ENCODE results near the gene MTSS2.

The MTSS2 gene

DNA sequence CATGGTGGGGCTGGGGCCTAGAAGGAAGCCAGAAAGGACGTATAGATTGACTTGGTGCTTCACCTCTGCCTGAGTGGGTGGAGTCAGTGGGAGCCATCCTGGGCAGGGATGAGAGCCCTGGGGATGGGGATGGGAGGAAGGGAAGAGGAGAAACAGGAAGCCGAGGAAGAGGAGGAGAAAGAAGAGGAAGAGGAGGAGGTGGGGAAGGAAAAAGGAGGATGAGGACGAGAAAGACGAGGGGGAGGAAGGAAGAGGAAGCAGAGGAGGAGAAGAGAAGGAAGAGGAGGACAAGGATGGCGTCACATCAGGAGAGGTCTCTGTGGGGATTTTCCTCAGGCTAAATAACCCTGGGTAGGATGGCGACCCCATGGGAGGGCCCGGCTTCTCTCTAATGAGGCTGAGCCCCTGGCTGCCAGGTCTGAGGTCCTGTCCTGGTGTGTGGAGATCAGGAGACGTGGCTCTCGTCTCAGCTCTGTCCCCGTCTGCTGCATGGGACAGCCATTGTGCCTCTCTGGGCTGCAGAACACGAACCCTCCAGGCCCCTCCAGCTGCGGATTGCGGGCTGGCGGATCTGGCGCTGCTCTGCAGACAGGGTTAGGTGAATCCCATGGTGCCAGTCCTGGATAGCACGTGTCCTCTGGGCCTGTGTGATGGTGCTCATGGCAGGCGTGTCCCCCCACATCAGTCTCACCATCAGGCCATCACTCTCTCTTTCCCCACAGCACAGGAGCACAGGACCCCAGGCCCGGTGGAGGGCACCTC lies 35.5 kb upstream of the MTSS2 start:
- TF ChIP-seq, protein P1, sequence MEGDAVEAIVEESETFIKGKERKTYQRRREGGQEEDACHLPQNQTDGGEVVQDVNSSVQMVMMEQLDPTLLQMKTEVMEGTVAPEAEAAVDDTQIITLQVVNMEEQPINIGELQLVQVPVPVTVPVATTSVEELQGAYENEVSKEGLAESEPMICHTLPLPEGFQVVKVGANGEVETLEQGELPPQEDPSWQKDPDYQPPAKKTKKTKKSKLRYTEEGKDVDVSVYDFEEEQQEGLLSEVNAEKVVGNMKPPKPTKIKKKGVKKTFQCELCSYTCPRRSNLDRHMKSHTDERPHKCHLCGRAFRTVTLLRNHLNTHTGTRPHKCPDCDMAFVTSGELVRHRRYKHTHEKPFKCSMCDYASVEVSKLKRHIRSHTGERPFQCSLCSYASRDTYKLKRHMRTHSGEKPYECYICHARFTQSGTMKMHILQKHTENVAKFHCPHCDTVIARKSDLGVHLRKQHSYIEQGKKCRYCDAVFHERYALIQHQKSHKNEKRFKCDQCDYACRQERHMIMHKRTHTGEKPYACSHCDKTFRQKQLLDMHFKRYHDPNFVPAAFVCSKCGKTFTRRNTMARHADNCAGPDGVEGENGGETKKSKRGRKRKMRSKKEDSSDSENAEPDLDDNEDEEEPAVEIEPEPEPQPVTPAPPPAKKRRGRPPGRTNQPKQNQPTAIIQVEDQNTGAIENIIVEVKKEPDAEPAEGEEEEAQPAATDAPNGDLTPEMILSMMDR (IDR thresholded peaks at IDR 0.05; ENCODE audit: insufficient read depth, low read depth, low read length, missing control alignments) = no peak
- no peak for DNase-seq (ENCODE audit: low read depth)
- H3K4me3 ChIP-seq (ENCODE audit: low read depth, low read length) = no peak overlapping the region

DNA sequence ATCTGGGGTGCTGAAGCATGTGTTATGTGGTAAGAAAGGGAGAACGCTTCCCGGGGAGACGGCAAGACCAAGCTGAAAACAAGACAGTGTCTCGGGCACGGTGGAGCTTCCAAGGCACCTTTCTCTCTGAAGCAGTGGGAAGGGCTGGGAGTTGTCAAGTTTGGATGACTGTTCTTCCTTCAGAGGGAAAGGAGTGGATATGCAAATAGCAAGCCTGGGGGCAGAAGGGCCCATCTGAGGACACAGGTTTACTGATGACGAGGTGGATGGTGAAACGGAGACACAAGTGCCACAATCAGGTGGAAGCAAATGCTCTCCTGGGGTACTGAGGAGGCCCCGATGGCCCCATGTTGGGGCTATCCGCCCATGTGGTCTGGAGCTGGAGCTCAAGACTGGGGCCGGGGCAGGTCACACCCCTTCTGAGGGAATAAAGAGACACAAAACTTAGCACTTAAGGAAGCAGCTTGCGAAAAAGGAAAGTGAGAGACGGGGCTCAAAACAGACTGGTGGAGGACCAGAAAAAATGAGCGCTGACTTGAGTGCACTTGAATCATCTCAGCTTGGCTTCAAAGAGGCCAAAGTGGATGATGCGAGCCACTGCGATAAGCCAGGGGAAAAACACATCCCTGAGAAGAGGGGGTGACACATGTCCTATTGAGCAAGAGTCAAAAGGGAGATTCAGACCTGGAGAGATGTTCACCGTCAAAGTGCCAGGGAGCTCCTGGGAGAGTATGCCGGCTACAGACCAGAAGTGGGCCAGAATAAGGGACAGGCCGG lies 34.8 kb upstream of the MTSS2 start:
- TF ChIP-seq, protein P1 (IDR thresholded peaks at IDR 0.05; ENCODE audit: insufficient read depth, low read depth, low read length, missing control alignments) = no peak
- H3K4me3 ChIP-seq (ENCODE audit: low read depth, low read length) = no peak overlapping the region
- no peak for DNase-seq (ENCODE audit: low read depth)

DNA sequence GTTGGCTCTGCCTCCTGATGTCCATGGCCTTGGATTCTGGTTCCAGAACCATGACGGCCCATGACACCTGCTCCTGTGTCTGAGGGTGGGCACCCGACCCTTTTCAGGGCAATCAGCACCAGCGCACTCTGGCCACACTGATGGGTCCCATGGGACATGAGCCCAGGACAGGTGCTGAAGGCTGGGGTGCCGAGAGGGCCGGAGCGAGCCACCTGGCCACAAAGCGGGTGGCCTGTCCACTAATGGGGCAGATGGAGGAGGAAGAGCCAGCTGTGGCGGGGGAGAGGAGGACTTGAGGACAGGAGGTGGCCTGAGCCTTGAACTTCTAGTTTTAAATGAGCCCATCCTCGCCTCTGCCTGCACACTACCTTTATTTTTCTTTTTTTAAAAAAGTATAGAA lies 31.2 kb upstream of the MTSS2 start:
- no peak overlapping the region for H3K4me3 ChIP-seq (ENCODE audit: low read depth, low read length)
- TF ChIP-seq, protein P1 (IDR thresholded peaks at IDR 0.05; ENCODE audit: insufficient read depth, low read depth, low read length, missing control alignments) = no peak
- DNase-seq (ENCODE audit: low read depth) = no peak

DNA sequence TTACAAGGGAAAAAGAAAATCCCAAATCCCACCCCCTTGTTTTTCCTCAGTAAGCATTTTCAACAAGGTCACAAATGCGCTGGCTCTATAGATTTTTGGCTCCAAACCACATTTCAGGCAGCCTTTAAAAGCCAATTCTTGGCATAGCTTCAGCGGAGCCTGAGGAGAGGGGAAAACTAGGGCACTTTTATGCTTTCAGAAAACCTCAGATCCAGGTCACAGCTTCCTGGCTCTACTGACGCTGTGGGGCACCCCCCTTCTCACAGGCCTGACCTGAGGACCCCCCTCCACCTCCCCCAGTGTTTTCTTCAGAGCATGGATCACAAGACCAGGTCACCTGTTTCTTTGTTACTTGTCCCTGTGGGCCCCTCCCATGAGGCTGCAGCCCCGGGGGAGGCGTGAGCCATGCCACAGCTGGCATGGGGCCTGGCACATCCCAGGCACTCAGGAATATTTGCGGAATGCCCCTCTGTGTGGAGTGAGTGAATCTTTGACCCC lies 30.1 kb upstream of the MTSS2 start:
- no peak overlapping the region for H3K4me3 ChIP-seq (ENCODE audit: low read depth, low read length)
- no peak for DNase-seq (ENCODE audit: low read depth)
- TF ChIP-seq, protein P1 (IDR thresholded peaks at IDR 0.05; ENCODE audit: insufficient read depth, low read depth, low read length, missing control alignments) = no peak

DNA sequence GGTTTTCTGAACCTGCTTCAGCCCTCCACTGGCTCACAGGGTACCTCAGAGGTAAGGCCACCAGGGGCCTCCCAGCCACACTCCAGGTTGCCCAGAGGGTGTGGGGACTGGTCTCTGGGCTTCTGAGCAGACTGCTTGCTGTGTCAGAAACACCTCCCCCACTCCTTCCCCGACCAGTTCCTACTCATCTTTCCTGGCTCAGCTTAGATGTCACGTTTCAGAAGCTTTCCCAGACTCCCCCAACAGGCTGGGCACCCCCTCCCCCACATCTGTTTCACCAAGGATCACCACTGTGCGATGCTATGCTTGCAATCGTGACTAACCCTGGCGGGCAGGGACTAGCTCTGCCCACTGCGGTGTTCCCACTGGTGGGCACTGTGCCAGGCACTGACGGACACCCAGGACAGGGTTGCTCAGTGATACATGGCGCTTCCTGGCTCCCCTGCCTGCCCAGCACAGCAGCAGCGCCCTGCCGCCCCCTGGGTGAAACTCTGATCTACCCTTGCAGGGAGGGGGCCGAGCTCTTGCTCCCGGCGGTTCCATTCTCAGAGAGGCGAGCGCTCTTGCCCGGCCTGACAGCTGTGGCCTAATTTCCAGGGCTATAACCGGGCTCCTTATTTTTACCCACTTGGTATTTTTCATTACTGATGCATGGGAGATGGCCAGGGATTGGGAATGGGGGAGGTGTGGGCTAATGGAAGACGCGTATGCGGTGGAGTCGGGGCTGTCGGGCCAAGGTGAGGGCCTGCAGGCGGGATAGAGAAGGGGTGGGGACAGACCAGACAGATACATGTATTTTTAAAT lies 29.4 kb upstream of the MTSS2 start:
- DNase-seq (ENCODE audit: low read depth) = no peak
- TF ChIP-seq, protein P1 (IDR thresholded peaks at IDR 0.05; ENCODE audit: insufficient read depth, low read depth, low read length, missing control alignments) = no peak
- no peak overlapping the region for H3K4me3 ChIP-seq (ENCODE audit: low read depth, low read length)

DNA sequence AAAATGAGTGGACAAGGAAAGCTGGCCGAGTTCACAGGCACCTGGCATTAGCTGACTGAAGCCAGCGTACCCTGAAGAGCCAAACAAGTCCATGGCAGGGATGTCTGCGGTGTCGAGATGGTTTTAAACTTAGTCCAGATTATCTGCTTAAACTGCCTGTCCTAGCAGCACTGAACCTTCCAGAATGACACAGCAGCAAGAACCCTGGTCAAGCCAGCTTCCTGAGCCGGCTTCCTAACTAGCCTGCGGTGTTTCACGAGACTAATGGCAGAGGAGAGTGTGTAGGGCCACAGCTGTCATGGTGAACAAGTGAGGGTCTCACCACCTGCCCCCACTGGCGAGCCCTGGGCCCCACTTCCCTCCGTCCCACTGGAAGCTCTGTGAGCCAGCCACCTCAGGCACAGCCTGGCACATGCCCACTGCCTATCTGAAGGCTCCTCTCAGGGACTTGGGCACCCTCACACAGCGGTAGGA lies 28.8 kb upstream of the MTSS2 start:
- no peak overlapping the region for H3K4me3 ChIP-seq (ENCODE audit: low read depth, low read length)
- DNase-seq (ENCODE audit: low read depth) = no peak
- TF ChIP-seq, protein P1 (IDR thresholded peaks at IDR 0.05; ENCODE audit: insufficient read depth, low read depth, low read length, missing control alignments) = no peak
